DND-41 (cell line): Measurements from ENCODE around the gene GPR37L1.

ENCODE experiments used
- CTCF ChIP-seq: IDR thresholded peaks from 2 replicates; pipeline ENCODE4 v1.5.1; 2012; ENCODE audit warnings: borderline replicate concordance, low read length, moderate library complexity, mild to moderate bottlenecking; ENCODE audit not compliant: poor library complexity, severe bottlenecking; ENCODE audit errors: extremely low read depth
- EZH2 ChIP-seq: IDR thresholded peaks from 3 replicates; pipeline ENCODE4 v1.6.1; 2012; ENCODE audit warnings: borderline replicate concordance, low read depth, mild to moderate bottlenecking, moderate library complexity, low read length, inconsistent platforms; ENCODE audit not compliant: severe bottlenecking

- TF ChIP-seq EZH2 (no peak), CTCF (no peak)
Measured at GRCh38 chr1:202129453-202130296, 7.0 kb downstream of the GPR37L1 start.
